ENCODE data around the gene PREX1.

Gene PREX1

GRCh38 chr20:48697845-48698491, 129.8 kb downstream of the PREX1 start:
- DNase-seq (ENCODE audit: low spot score): no peak

GRCh38 chr20:48696671-48697070, 131.1 kb downstream of the PREX1 start:
- no peak for DNase-seq (ENCODE audit: low spot score)

- no peak for DNase-seq (ENCODE audit: low spot score)
Measured at GRCh38 chr20:48695738-48696137, 132.1 kb downstream of the PREX1 start.

GRCh38 chr20:48695255-48695654, 132.5 kb downstream of the PREX1 start:
- DNase-seq (ENCODE audit: low spot score): no peak

DNA sequence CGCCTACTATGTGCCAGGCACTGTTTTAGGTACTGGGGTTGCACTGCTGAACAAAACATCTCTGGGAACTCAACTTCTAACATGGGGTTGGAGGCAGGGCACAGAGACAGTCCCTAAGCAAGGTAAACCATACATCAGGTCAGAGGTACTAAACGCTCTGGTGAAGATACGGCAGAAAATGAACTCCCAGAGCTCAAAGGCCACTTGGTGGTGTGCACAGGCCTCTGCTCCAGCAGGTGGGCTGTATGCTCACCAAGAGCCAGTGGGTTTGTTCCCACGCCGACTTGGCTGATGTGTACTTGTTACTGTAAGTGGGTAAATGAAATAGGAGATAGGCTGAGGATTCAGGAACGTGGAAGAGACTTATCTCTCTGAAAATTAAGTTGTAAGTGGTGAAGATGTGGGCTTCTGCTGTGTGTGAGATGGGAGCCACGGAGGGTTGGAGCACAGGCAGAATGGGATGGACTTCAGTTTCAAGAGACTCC, 133.4 kb downstream of the PREX1 start:
- no peak for DNase-seq (ENCODE audit: low spot score)

DNA sequence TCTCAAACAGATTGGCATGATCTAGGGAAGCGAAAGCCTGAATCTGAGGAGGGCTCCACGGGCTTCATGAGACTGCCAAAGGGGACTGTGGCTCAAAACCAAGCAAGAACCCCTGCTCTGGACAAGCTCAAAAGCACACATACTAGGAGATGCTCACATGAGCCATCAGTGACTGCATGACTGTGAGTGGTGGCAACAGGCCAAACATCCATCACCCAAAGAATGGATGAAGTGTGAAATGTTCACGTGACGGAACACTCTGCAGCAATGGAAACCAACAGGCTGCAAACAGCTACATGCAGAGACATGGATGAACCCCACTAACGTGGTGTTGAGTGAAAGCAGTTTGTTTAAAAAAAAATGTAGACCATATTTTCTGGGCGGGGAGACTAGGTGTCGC, 136.3 kb downstream of the PREX1 start:
- no peak for DNase-seq (ENCODE audit: low spot score)

DNA sequence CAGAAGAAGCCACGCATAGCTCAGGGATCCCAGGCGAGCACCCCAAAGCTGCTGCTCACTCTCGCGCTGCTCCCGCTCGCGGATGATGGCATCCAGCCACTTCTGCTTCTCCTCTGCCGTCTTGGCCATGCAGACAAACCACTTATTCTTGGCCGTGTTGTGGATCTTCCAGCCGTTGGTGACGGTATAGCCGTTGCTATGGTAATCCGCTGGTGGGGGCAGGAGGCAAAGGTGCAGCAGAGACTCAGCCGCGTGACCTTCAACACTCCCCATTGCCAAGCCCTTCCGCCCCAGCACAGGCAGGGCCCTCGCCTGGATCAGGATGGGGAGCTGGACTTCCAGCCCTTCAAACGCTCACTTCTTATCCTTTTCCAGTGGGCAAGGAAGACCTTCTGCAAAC, 136.9 kb downstream of the PREX1 start:
- DNase-seq (ENCODE audit: low spot score): no peak

DNA sequence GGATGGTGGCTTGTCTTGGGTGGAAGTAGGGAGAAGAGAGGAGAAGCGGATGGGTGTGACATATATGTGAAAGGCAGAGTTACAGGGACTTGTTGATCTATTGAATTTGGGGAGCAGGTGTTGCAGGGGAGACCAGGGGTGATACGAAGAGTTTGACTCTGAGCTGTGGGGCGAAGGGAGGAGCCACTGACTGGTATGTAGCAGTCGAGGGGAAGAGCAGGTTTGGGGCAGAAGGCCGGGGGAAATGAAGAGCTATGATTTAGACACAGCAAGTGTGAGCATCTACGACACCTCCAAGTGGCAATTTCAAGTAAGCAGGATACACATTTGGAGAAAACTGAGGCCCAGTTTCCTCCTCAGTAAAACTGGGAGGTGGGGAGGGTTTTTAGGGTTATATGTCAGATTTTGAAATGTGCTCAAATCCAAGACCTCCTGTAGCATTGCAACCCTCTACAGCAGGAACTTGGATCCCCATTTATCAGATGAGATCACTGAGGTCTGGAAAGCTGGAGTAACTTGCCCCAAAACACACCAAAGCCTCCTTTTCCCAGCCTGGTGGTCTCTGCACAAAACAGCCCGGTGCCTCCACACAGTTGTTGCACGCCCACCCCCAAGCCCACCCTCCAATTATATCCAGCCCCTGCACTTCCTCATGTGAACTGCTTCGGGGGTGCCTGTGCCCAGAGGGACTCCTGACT, 137.8 kb downstream of the PREX1 start:
- DNase-seq (ENCODE audit: low spot score): no peak

DNA sequence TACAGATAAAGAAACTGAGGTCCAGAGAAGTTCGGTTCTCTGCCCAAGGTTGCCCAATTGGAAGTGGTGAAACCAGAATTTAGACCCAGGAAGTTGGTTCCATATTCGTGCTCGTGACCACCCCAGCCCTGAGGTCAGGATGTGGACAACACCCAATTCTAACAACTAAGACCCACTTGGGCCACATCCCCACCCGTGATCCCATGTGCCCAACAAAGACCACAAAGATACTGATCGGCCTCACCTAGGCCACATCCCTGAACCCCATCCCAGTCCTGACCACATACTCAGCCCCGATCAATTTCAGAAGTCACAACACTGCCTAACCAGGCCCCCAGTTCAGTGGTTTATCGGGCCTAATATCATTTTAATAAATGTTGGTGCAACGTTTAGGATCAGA, 138.4 kb downstream of the PREX1 start:
- no peak for DNase-seq (ENCODE audit: low spot score)

DNA sequence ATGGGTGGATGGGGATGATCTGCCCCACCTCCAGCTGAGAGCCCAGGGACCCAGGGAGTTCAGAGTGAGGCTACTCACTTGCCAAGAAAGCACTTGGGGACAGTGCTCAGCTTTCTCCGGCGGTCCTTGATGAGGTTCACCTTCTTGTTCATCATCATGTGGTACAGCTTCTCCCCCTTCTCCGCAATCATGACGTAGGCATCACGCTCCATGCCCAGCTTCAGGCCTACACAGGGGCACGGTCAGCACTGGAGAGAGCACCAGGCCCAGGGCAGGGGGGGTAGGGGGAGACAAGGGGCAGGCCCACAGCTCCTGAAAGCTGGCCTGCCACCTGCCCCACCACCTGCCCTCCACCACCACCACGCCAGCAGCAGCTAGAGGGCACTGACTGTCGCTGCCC, 139.2 kb downstream of the PREX1 start:
- no peak for DNase-seq (ENCODE audit: low spot score)

DNA sequence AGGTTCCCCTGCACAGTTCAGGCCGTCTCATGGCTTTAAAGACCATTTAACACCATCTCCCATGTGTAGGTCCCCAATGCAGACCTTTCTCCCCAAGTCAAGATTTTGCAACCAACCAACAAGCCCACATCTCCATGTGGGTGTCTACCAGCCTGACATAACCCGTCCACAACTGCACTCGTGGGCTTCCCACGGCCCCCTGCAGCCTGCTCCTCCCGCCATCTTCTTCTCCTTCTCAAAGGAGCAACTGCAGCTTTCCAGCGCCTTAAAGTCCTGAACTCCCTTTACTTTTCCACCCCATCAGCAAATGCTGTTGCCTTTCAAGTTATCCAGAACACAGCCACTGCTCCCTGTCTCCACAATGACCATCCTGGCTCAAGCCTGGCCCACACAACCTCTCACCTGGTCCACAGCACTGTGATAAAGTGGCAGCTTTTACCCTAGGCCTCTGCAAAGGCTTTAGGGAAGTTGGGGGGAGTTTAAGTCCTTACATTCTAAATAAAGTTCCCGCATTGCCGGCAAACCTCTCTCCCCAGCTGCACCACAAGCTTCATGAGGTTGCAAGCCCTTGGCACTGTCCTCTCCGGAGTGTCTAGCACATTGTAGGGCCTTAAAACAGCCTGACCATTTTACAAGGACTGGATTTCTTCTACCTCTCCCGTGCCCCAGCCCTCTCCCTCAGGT, 140.5 kb downstream of the PREX1 start:
- DNase-seq (ENCODE audit: low spot score): no peak

GRCh38 chr20:48686238-48687116, 141.3 kb downstream of the PREX1 start:
- no peak for DNase-seq (ENCODE audit: low spot score)

GRCh38 chr20:48685300-48685699, 142.5 kb downstream of the PREX1 start:
- DNase-seq (ENCODE audit: low spot score): no peak

- no peak for DNase-seq (ENCODE audit: low spot score)
Measured at GRCh38 chr20:48684501-48685041, 143.2 kb downstream of the PREX1 start.

DNA sequence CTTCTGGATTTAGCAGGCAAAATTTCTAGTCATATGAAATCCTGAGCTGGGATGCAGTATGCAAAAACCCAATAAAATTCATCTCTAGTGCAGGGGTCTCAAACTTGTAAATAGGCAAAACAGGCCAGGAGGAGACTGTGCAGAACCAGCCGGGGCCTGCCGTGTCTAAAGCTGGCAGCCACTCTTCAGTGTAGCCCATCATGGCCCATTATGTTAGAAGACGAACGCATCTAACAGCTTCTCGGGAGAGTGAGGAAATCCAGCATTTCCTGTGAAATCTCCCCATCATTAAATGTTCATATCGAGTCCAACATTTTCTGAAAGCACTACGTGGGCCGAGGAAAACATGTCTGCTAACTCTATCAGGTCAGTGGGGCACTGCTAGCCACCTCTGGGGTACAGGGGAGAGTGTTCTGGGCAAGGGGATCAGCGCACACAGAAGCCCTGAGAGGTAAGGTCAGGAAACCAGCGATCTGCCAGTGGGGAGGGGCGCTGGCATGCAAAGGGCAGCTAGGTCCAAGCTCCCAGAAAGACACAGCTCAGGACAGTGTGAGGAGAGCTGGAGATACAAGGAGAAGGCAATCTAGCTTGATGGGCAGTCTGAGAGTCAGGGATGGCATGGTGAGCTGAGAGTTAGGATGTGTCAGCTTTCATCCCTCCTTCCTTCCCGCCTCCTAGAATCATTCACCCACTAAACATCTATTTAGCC, 144.2 kb downstream of the PREX1 start:
- no peak for DNase-seq (ENCODE audit: low spot score)

GRCh38 chr20:48682529-48683363, 145.1 kb downstream of the PREX1 start:
- DNase-seq (ENCODE audit: low spot score): no peak

- DNase-seq (ENCODE audit: low spot score): no peak
Measured at GRCh38 chr20:48681873-48682426, 145.8 kb downstream of the PREX1 start.

- no peak for DNase-seq (ENCODE audit: low spot score)
Measured at GRCh38 chr20:48681201-48681872, 146.5 kb downstream of the PREX1 start.

DNA sequence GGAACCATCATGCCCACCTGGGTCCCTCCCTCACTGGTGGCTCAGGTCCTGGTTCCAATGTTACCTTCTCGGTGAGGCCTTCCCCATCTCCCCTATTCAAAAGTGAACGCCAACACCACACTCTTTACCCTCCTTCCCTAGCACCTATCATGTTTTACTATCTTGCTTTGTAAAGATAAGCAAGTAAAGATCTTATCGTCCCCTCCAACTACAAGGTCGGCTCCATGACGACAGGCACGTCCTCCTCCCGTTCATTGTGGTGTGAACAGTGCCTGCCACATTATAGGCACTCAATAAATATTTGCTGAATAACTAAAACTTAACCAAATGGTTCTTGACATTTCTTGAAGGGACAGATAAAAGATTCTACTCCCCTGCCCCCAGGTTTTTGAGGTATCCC, 147.1 kb downstream of the PREX1 start:
- no peak for DNase-seq (ENCODE audit: low spot score)
